Hematopoietic multipotent progenitor cell treated with erythropoietin and hydrocortisone succinate and interleukin-3 and kit ligand, for 8 days (in vitro differentiated cells): ENCODE results near the gene ZNF618.
A peak's percentile ranks its signal among the peaks of the same experiment; 100 is the strongest.

ENCODE experiments used
- DNase-seq: peaks from one replicate; pipeline ENCODE4 v3.0.0-alpha.2; 2015

ZNF618 gene

DNA sequence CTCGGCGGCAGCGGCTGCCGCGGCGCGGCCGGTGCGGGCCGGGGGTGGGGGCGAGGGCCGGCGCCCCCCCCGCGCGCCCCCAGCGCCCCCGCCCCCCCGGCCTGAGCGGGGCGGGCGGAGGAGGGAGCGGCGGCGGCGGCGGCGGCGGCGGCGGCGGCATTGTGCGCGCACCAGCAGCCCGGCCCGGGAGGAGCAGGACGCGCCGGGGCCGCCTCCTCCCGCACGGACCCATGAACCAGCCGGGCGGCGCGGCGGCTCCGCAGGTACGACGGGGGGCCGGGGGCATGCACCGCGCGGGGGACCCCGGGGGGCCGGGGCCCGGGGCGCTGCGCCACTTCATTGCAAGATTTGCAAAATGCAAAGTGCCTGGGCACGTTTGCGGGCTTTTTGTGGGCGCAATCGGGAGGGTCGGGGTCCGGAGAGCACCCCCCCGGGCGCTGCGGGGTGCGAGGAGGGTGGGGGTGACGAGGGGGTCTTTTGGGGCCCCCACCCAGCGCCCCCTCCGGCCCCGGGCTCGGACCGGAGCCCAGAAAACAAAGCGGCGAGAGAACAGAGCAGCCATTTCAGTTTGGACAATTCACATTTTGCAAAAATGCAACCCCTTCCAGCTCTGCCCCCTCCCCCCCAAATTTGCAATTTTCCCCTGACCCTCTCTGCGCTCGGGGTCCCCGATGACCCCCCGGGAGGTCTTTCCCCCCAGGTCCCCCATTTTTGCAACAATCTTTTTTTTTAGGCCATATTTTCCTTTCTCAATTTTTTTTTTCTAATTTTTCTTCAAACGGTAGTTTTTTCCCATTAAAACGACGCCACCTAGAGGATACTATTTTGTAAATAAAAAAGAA, at the start of gene ZNF618:
TSS of gene ZNF618 (plus strand) at position 159 of the 842 bp plus-strand sequence. CDS start at position 231, 72 bp downstream.
- peak; percentile 27 for DNase-seq

GRCh38 chr9:113828221-113828620, 47.9 kb upstream of the ZNF618 start:
- no peak for DNase-seq

GRCh38 chr9:113837334-113837733, 38.8 kb upstream of the ZNF618 start:
- DNase-seq: no peak

- DNase-seq: no peak
Measured at GRCh38 chr9:113842086-113842485, 34.0 kb upstream of the ZNF618 start.

GRCh38 chr9:113844466-113844865, 31.6 kb upstream of the ZNF618 start:
- no peak for DNase-seq

- no peak for DNase-seq
Measured at GRCh38 chr9:113851359-113851758, 24.8 kb upstream of the ZNF618 start.

DNA sequence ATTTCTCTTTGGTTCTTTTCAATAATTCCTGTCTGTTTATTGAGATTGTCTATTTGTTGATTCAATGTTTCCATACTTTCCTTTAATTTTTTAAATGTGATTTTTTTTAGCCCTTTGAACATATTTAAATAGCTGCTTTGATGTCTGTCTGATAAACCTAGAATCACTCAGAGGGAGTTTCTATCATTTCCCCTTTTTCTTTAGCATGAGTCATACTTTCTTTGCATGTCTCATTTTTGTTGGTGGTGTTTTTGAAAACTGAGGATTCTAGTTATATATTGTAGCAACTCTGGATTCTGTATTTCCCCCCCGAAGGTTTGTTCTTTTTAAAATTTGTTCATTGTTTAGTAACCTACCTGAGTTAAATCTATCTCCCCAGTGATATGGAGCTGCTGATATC, 24.2 kb upstream of the ZNF618 start:
- no peak for DNase-seq

- peak; percentile 48 for DNase-seq
Measured at GRCh38 chr9:113853333-113853732, 22.8 kb upstream of the ZNF618 start.

- no peak for DNase-seq
Measured at GRCh38 chr9:113854310-113854709, 21.8 kb upstream of the ZNF618 start.

- DNase-seq: no peak
Measured at GRCh38 chr9:113857875-113858274, 18.2 kb upstream of the ZNF618 start.

GRCh38 chr9:113858282-113858681, 17.8 kb upstream of the ZNF618 start:
- DNase-seq: no peak

GRCh38 chr9:113863345-113863744, 12.8 kb upstream of the ZNF618 start:
- no peak for DNase-seq

DNA sequence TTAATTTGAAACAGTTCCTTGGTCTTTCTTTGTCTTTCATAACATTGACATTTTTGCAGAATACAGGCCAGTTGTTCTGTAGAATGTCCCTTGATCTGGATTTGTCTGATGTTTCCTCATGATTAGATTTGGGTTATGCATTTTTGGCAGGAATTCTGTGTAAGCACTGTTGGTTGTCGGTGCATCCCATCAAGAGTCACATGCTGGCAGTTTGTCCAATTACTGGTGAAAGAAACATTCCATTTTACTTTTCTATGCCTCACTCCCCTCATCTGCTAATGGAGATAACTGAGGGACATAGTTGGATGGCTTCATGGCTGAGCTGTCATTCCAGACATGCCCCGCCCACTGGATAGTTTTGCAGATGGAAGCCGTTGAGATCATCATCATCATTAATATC, 7.6 kb upstream of the ZNF618 start:
- DNase-seq: no peak

GRCh38 chr9:113872485-113873143, 3.5 kb upstream of the ZNF618 start:
- DNase-seq: no peak

- no peak for DNase-seq
Measured at GRCh38 chr9:113873446-113873845, 2.7 kb upstream of the ZNF618 start.

GRCh38 chr9:113873926-113874325, 2.2 kb upstream of the ZNF618 start:
- DNase-seq: no peak

GRCh38 chr9:113875459-113876150, 504 bp upstream of the ZNF618 start:
- DNase-seq: no peak

- DNase-seq: peak; percentile 37
Measured at GRCh38 chr9:113876993-113877368, 872 bp downstream of the ZNF618 start.

DNA sequence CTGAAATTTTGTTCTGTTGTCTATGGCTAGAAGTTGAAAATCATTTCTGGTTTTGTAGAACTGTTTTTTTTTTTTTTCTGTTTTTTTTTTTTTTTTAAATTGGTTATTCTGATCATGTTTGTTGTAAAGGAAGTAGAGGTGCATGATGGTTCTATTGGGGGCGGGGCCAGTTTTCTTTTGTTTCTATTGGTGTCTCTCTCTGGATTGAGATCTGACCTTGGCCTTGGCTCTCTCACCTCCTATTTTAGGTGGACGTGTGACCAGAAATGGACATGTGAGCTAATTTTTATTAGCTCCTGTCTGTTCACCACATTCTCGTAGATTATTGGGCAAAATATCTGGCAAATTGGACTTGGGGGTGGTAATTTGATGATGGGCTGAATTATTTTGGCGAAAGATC, 3.2 kb downstream of the ZNF618 start:
- DNase-seq: peak; percentile 39

DNA sequence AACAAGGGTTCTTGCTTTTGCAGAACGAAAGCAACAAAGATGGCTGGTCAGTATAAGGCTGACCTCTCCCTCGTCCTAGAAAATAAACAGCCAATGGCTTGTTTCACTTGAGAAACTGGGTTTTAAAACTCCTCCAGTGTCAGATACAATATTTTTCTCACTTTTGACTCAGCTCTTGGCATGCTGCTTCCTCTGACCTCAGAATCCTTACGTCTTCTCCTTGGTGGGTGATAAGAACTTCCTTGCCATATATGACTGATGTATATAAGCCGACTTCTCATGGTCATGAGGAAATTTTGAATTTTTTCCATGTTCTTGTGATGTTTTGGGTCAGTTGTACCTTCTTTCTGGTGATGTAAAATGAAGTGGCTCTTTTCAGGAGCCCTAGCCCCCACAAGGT, 3.8 kb downstream of the ZNF618 start:
- no peak for DNase-seq

DNA sequence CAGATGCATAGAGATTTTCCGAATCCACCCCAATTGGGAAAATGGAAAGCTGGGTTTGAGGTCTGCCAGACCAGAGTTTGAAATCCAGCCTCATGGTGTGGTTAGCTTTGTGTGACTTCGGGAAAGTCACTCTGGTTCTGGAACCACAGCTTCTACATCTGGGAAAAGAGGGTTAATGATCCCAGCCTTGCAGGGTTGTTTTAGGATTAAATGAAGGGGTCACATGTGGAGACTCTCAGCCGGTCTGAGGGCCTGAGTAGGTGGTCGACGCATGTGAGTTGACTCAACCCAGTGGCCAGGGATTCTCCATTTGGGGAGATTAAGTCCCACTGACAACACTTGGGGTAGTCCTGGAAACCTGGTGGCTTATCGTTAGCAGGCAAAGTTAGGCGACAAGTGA, 6.1 kb downstream of the ZNF618 start:
- DNase-seq: no peak

DNA sequence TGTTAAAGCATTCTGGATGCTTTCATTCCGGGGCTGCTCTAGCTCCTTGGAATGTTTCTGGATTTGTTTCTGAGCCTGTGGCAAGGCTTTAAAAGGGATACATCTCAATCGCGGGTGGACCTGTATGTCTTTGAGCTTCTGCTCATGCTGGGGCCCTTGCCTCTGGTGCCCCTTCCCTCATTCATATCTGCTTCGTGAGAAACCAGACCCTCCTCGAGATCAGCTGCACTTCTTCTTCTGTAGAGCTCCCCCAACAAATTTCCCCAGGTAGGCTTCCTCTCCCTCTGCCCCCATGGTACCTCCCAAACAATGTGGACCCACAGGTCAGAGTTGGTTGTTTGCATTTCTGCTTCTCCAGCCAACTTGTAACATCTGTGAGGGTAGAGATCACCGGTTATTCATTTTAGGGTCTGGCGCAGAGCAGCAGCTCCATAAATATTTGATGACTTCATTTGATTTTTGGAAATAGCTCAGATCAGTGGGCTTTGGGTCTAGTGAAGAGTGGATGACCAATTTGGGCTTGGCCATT, 6.6 kb downstream of the ZNF618 start:
- DNase-seq: no peak

- DNase-seq: no peak
Measured at GRCh38 chr9:113885183-113886025, 9.3 kb downstream of the ZNF618 start.
